Endothelial cell of umbilical vein (primary cell): ENCODE measurements around the gene DLL4. TPM values are rescaled to one million over a fixed set of nuclear protein-coding genes. Genes with fewer than 3 reads are reported as not detected.

Experiments
- BruUV-seq: library from RNA; stranded (reverse); fragments of 400-500 nt; replicated peaks from 2 replicates; lab custom pipeline; 2021; lab: Mats Ljungman, UMichigan
- CTCF ChIA-PET: fragments of 300-600, 350-600 bp; sonication (Branson Sonifier 250); formaldehyde crosslinking; loops from one replicate; lab custom pipeline; 2021; ENCODE audit warnings: antibody characterized with exemption, inconsistent platforms; lab: Charles Lee
- POLR2A ChIA-PET: fragments of 300-600, 350-600 bp; sonication (Branson Sonifier 250); formaldehyde crosslinking; loops from one replicate; lab custom pipeline; 2021; ENCODE audit warnings: antibody characterized with exemption, inconsistent platforms; lab: Charles Lee
- DNase-seq: peaks from one replicate; pipeline ENCODE4 v3.0.0-alpha.2; 2011; ENCODE audit warnings: low read depth, low spot score
- FAIRE-seq: peaks from 2 replicates; lab custom pipeline; 2011; peaks lifted over from hg19 to GRCh38; lab: Jason Lieb, UNC
- H2AFZ ChIP-seq: 2 replicates; pipeline ENCODE4 v1.6.0; 2012; ENCODE audit warnings: low read depth, low read length, control low read depth, inconsistent platforms
- H3K27ac ChIP-seq: 2 replicates; pipeline ENCODE4 v1.5.1; 2011; ENCODE audit warnings: low read depth, mild to moderate bottlenecking, control low read depth, low read length, moderate library complexity; ENCODE audit not compliant: insufficient read depth
- H3K27me3 ChIP-seq, 2 experiments: 2 replicates each; pipeline versions ENCODE4 v1.6.0 to v1.6.1; 2011; ENCODE audit warnings: low read length in 2 of 2, mixed read lengths in 1 of 2; ENCODE audit not compliant: control insufficient read depth in 2 of 2, insufficient read depth in 2 of 2
- H3K36me3 ChIP-seq, 2 experiments: 2 replicates in 1 of 2; 3 replicates in 1 of 2; pipeline ENCODE4 v1.5.1; 2011; ENCODE audit warnings: low read length in 2 of 2, mild to moderate bottlenecking in 1 of 2, moderate library complexity in 1 of 2; ENCODE audit not compliant: control insufficient read depth in 2 of 2, insufficient read depth in 2 of 2; ENCODE audit errors: extremely low read depth in 1 of 2
- H3K4me1 ChIP-seq: 3 replicates; pipeline ENCODE4 v1.5.1; 2011; ENCODE audit warnings: mild to moderate bottlenecking, low read length; ENCODE audit not compliant: control insufficient read depth, insufficient read depth; ENCODE audit errors: extremely low read depth
- H3K4me2 ChIP-seq: 2 replicates; pipeline ENCODE4 v1.6.1; 2011; ENCODE audit warnings: low read length, control low read depth, mixed read lengths; ENCODE audit not compliant: insufficient read depth
- H3K4me3 ChIP-seq, 3 experiments: fragments of 200-600 bp in 1 of 3; sonication (generic), shearing (Covaris generic) in 1 of 3; replicated peaks in 1 of 3; 2 replicates each; pipeline ENCODE4 v1.5.1; 2011 to 2016; ENCODE audit warnings: control low read depth in 3 of 3, low read length in 3 of 3, mild to moderate bottlenecking in 2 of 3, inconsistent platforms in 1 of 3, low read depth in 1 of 3, moderate library complexity in 1 of 3; ENCODE audit not compliant: insufficient read depth in 1 of 3
- H3K79me2 ChIP-seq: 2 replicates; pipeline ENCODE4 v1.6.0; 2012; ENCODE audit warnings: low read length, inconsistent platforms; ENCODE audit not compliant: control insufficient read depth, insufficient read depth
- H3K9ac ChIP-seq: replicated peaks from 2 replicates; pipeline ENCODE3; 2011; ENCODE audit warnings: low read length, control low read depth; ENCODE audit not compliant: insufficient read depth; ENCODE audit errors: extremely low read depth
- H3K9me1 ChIP-seq: replicated peaks from 3 replicates; pipeline ENCODE4 v1.6.0; 2011; ENCODE audit warnings: mild to moderate bottlenecking, low read length; ENCODE audit not compliant: control insufficient read depth, insufficient read depth; ENCODE audit errors: extremely low read depth
- H3K9me3 ChIP-seq: replicated peaks from 2 replicates; pipeline ENCODE4 v1.5.1; 2012; ENCODE audit warnings: low read length, inconsistent platforms; ENCODE audit not compliant: control insufficient read depth, insufficient read depth
- H4K20me1 ChIP-seq: replicated peaks from 2 replicates; pipeline ENCODE3; 2011; ENCODE audit warnings: mild to moderate bottlenecking, low read length; ENCODE audit not compliant: control insufficient read depth, insufficient read depth; ENCODE audit errors: extremely low read depth
- EZH2 ChIP-seq: IDR thresholded peaks from 2 replicates; pipeline ENCODE4 v1.6.1; 2012; ENCODE audit warnings: borderline replicate concordance, low read depth, mild to moderate bottlenecking, moderate library complexity, low read length, inconsistent platforms; ENCODE audit not compliant: severe bottlenecking
- FOS ChIP-seq: IDR thresholded peaks from 2 replicates; pipeline ENCODE4 v1.6.1; 2011; ENCODE audit warnings: mild to moderate bottlenecking, low read length, moderate library complexity, borderline replicate concordance; ENCODE audit not compliant: insufficient read depth
- GATA2 ChIP-seq: IDR thresholded peaks from 2 replicates; pipeline ENCODE4 v1.7.0; 2011; ENCODE audit warnings: low read depth, mild to moderate bottlenecking, moderate library complexity, mixed read lengths, low read length; ENCODE audit not compliant: insufficient read length, insufficient read depth
- JUN ChIP-seq: IDR thresholded peaks from 2 replicates; pipeline ENCODE4 v1.6.1; 2011; ENCODE audit warnings: borderline replicate concordance, low read depth; ENCODE audit not compliant: insufficient read length, insufficient read depth
- MAX ChIP-seq: IDR thresholded peaks from 2 replicates; pipeline ENCODE4 v1.6.1; 2011; ENCODE audit not compliant: insufficient read depth, insufficient read length
- POLR2A ChIP-seq: IDR thresholded peaks from 2 replicates; pipeline ENCODE4 v1.6.1; 2012; ENCODE audit warnings: low read depth, mild to moderate bottlenecking, control low read depth, low read length
- POLR2AphosphoS5 ChIP-seq: IDR thresholded peaks from 2 replicates; pipeline ENCODE4 v1.6.1; 2012; ENCODE audit warnings: low read depth, mild to moderate bottlenecking, control low read depth, low read length, moderate library complexity; ENCODE audit not compliant: insufficient read depth
- dilution Hi-C: fragments of 300-500 bp; cut with MboI; formaldehyde crosslinking; loops from one replicate; pipeline ENCODE4 v1.15.0; 2019; ENCODE audit warnings: low sequenced_read_pairs; ENCODE audit not compliant: extremely low pct_ligation_motif_present
- intact Hi-C: fragments of 100-400 bp; cut with micrococcal nuclease; formaldehyde crosslinking; loops from one replicate; pipeline ENCODE4 v1.10.0; 2022
- polyA plus RNA-seq, 4 experiments: library from polyadenylated mRNA; depleted of rRNA in 3 of 4; stranded (reverse) in 3 of 4; unstranded in 1 of 4; fragments of >200 nt; gene quantifications; 2 replicates each; pipeline versions ENCODE4 v1.2.1 to v1.2.3, GENCODE V29; 2011 to 2012; ENCODE audit warnings: missing spikeins in 1 of 4
- total RNA-seq: library from RNA; stranded (reverse); gene quantifications from 2 replicates; pipeline ENCODE4 v1.2.3, GENCODE V29; 2021

The DLL4 gene
- total and polyA plus RNA-seq, 2 donors (not counting 3 experiments of a cell fraction or from before 2014, with no cell fraction given) = 55.2 to 57.8 TPM

- FAIRE-seq (no peak), DNase-seq (no peak)
- TF ChIP-seq POLR2A = no peak
- no peak for TF ChIP-seq MAX
- no peak for TF ChIP-seq JUN
- no peak for TF ChIP-seq FOS
- TF ChIP-seq EZH2 = no peak
- no peak for TF ChIP-seq GATA2
- no peak for TF ChIP-seq POLR2AphosphoS5
- H3K4me1 ChIP-seq = peaks cover 27% of the 10 kb centered on the region
- no peak overlapping the region for H3K4me3 ChIP-seq
- dilution Hi-C loops (no loop called here), intact Hi-C loops (no loop called here)
- POLR2A ChIA-PET = no interaction called here
- H4K20me1 ChIP-seq = no peaks in the 10 kb centered on the region
- no peak overlapping the region for H3K4me2 ChIP-seq
- H3K79me2 ChIP-seq = no peaks in the 10 kb centered on the region
- H2AFZ ChIP-seq = no peak overlapping the region
- no TSS peak for BruUV-seq
- no peaks in the 10 kb centered on the region for H3K9me1 ChIP-seq
- no peaks in the 10 kb centered on the region for H3K9me3 ChIP-seq
- no peak overlapping the region for H3K9ac ChIP-seq
- no peaks in the 10 kb centered on the region for H3K36me3 ChIP-seq
- H3K27me3 ChIP-seq = no peaks in the 10 kb centered on the region
- CTCF ChIA-PET = interaction anchor here (0.6 to 11.3 kb wide), 2 partner anchors 15 to 417 kb away, joined by 3 to 260 read pairs; partner anchors contain the start of gene DLL4
- no peak overlapping the region for H3K27ac ChIP-seq
Measured at GRCh38 chr15:40912478-40912877, 16.7 kb upstream of the DLL4 start.

GRCh38 chr15:40914013-40914412 lies 15.1 kb upstream of the DLL4 start:
- dilution Hi-C loops (no loop called here), intact Hi-C loops (loop anchor here (2.0 kb wide), 1 partner anchor 17 kb away; no protein-coding TSS in a partner anchor)
- peaks cover 36% of the 10 kb centered on the region for H3K4me1 ChIP-seq
- H3K9me1 ChIP-seq = no peaks in the 10 kb centered on the region
- no peaks in the 10 kb centered on the region for H3K79me2 ChIP-seq
- H3K4me2 ChIP-seq = no peak overlapping the region
- H3K27me3 ChIP-seq = no peaks in the 10 kb centered on the region
- no peaks in the 10 kb centered on the region for H3K36me3 ChIP-seq
- no peak overlapping the region for H3K9ac ChIP-seq
- DNase-seq = no peak
- no peaks in the 10 kb centered on the region for H3K9me3 ChIP-seq
- CTCF ChIA-PET = interaction anchor here (1.4 to 6.5 kb wide), 2 partner anchors 16 to 104 kb away, joined by 10 to 100 read pairs; partner anchors contain the start of gene DLL4
- H3K4me3 ChIP-seq = no peak overlapping the region
- POLR2A ChIA-PET = no interaction called here
- no peaks in the 10 kb centered on the region for H4K20me1 ChIP-seq
- FAIRE-seq = peak; percentile 65
- TF ChIP-seq FOS = no peak
- no TSS peak for BruUV-seq
- no peak overlapping the region for H2AFZ ChIP-seq
- no peak overlapping the region for H3K27ac ChIP-seq
